DMS153 (cell line): ENCODE measurements around the gene SGCD.

ENCODE experiments used
- DNase-seq: peaks from one replicate; lab custom pipeline; 2025; lab: John Stamatoyannopoulos, UW

Gene SGCD

DNA sequence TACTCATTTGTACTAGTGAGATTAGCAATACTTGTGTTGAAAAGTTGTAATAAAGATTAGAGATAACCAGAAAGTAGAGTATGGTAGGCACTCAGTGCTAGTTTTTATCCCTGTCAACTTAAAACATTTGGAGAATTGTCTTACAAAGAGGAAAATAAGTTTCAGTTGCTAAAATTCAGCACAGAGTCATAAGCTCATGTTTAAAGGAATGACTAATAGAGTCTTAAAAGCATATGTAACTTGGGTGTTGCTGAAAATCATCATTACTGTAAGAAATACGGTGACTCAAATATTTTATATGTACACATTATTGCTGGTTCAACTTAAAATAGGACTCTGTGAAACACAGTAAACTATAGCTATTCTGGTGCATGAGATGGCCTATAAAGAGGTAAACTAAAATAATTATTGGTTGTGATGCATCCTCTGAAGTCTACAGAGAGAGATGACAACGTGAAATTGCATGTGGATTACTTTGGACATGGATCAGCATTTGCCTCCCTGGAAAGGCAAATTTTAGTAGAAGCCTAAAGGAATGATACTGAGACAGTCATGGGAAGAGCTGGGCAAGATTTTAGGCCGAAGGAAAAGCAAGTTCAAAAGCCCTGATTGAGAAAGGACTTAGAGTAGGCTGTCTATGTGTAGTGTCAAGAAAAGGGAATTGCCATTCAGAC lies 34.6 kb downstream of the SGCD start:
- DNase-seq: no peak

DNA sequence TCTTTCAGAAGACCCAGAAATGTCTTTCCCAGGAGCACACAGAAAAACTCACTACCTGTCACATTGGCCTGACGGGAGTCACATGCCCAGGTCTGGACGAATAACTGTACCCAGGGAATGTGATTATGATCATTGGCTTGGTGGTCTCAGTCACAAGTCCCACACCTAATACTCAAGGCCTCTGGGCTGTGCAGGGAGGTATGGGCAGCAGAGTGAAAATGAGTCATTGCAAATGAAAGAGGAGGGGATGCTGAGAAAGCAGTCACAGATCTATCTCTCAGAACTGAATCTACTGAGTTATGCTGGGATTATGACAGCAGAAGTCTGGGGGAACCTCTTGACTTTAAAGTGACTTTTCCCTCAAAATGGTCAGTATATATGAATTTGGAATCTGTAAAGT lies 36.9 kb downstream of the SGCD start:
- DNase-seq: no peak

DNA sequence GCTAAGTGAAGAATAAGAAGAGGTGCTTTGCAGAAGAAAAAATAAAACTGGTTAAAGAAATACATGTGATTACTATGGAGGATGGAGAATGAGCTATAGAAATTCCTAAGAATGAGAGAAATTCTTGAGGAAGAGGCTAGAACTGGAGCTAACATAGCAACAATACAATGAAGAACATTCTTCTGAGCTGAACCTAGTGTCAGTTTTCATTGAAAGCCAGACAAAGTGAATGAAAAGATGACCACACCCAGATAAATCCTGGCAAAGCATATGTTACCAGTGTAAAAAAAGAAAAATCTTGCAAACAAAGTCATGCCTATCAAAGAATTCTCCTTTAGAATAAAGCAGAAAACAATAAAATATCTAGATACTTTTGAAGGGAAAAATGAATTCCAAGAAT lies 39.6 kb downstream of the SGCD start:
- DNase-seq: no peak

DNA sequence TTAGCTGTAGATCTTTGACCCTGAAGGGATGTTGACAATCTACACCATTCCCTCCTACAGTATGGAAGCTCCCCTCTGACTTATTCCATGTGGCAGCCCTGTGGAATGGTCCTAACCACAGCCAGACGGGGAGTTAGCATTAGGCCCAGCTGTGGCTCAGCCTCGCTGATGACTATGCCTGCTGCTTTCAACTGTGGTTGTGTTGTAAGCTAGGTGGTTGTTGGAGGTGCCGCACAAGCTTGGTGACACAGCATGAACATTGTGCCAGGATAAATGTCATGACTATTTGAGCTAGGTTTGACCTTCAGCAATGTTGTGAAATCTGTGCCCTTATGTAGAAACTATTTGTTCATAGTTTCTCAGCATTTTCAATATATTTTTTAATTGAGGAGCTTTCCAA lies 40.6 kb downstream of the SGCD start:
- no peak for DNase-seq

DNA sequence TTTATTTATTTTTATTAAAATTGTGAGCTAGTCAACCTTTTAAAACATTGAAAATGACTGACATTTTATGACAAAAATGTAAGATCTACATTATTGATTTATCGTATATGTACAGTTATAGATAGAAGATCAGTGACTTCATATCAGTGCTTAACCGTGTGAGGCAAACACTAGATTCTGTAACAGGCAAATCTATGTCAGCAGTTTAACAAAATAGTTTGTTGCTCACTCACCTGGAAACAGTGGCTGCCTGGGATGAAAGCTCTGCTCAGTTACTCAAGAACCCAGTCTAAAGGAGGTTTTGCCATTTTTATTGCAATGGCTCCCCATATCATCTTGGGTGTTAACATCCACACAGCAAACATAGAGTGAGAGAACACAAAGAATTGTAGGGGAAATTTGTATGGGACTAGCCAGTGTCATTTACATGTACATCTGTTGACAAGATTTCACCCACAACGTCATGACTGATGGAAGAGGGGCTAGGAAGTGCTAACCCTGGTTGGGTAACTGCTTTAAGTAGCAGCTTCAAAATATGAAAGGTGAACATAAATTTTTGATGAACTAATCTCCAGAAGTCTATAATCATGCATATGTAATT lies 49.0 kb downstream of the SGCD start:
- DNase-seq: no peak

DNA sequence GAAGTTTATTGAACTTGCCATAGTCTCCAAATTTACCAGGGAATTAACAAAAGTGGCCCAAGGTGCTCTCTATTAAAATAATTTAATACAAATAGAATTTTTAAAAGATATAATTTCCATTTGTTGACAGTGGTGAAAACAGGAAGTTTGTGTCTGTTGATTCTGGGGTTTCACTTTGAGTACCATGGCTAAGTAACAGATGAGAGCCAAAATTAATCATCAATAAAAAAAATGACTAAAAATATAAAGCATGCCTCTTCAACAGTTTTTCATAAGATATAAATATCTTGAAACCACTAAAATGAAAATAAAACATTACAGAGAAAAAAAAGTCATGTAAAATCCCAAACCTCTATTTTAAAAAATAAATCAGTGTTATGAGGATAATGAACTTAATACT lies 49.8 kb downstream of the SGCD start:
- no peak for DNase-seq

DNA sequence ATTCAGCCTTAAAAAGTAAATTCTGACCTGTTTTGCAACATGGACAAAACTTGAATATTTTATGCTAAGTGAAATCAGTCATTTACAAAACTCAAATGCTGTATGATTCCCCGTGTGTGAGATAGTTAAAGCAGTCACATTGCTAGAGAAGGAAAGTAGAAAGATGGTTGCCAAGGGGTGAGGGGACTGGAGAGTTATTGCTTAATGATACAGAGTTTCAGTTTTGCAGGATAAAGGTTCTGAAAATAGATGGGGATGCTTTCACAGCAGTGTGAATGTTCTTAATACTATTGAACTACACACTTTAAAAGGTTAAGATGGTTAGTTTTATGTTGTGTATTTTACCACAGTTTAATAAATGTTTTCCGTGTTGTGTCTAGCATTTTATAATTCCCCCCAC lies 51.2 kb downstream of the SGCD start:
- DNase-seq: no peak

DNA sequence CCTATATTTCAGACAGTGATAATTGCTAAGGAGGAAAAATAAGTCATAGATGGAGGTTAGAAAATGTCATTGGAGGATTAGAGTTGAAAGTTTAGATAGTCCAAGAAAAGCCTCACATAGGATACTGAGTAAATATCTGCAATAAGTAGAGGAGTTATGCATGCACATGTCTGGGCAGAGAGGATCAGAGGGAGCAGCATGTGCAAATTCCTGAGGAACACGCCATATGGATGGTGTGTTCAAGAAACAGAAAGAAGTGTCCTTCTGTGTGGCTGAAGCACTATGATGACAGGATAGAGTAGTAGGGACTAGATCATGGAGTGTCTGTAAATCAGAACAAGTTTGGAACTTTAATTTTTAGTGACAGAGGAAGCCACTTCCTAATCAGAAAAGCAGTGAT lies 52.2 kb downstream of the SGCD start:
- no peak for DNase-seq

DNA sequence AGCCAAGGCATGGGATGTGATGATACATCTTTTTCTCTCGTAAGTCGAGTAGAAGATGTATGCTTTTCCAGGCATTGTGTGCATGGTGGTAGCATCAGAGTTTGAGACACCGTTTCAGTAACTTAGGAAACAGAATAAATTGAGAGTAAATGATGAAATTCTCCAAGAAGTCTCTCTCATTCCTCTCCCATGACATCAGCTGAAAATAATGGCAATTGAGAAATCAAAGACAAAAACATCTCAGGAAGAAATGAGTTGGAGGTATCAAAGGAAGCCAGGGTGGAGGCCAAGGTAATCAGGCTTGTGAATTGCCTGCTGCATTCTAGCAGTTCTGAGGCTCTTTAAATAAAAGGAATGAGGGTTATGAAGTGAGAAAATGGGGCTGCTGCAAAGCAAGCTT lies 53.9 kb downstream of the SGCD start:
- no peak for DNase-seq

DNA sequence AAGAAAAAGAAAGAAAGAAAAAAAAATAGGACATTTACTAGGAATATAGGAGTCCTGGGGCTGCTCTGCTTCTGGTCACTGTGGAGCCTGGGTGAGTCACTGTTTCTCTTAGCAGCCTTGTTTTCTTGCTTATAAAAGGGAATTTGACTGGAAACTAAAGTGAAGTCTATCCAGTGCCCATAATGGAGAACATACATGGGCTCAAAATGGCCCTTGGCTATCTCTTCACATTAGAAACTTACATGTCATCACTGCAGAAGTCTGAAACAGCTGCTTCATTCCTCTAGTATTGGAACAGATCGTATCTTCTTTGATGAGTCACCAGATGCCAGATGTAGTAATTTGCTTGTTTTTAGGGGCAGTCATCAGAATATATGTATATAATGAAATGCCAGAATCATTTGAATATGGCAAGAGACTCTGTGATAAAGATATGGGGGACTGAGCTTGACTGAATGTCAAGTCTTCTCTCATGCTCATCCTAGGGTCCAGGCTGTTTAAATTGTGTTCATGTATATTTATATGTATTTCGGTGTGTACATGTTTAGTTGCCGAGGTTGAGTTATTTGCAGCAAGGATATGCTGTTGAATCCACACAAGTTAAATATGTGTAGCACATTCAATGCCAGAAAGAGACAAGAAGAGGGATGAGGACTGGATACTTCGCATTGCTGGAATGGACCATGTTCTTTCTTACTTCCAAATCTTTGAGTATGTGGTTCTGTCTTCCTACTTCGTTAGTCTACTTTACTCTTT lies 56.7 kb downstream of the SGCD start:
- no peak for DNase-seq

DNA sequence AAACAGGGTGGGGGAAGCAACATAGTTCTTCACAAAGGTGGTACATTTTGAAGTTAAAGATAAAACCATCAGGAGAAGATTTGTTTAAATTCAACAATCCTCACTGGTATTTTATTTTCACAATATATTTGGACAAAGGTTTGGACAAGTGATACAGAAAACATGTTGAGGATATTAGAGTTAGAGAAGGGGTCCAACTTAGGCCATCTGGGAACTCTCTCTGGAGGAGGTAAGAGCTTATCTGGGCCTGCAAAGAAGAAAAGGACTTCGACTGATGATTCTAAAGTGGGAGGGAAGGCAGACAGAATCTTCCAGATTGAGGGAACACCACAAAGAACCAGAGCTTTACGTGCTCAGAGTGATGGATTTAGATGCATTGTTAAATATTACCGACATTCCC lies 58.5 kb downstream of the SGCD start:
- no peak for DNase-seq

DNA sequence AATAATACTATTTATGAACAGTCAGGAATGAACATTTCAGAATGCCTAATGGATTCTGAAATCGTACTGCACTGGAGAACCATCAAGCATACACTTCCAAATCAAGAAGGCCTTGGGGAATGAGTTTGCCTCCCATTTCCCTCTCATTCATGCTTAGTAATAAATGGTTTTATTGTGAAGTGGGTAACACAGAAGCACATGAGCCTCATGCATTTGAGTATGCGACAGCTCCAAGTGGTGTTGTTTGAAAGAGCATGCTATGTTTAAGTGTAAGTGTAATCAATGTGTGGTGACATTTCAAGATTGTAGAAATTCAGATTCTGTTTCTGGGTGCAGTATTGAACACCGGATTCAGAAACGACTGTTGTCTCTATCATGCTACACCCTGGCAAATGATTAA lies 60.0 kb downstream of the SGCD start:
- DNase-seq: peak; percentile 14

DNA sequence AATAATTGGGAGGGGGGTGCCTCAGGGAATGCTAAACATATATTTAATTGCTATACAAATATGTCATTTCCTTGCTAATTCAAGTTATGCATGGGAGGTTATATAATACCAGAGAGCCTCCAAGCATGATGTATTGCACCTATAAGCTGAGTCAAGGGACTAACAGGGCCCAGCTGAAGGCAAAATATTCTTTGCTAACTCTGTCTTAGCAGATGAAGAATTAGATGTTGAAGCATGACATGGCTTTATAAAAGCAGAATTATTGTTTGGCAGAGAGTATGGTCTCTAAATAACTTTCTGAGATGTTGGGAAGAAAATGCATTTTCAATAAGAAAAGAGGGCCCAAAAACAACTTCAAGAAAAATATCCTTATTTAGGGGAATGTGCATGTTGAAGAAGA lies 60.4 kb downstream of the SGCD start:
- DNase-seq: no peak

DNA sequence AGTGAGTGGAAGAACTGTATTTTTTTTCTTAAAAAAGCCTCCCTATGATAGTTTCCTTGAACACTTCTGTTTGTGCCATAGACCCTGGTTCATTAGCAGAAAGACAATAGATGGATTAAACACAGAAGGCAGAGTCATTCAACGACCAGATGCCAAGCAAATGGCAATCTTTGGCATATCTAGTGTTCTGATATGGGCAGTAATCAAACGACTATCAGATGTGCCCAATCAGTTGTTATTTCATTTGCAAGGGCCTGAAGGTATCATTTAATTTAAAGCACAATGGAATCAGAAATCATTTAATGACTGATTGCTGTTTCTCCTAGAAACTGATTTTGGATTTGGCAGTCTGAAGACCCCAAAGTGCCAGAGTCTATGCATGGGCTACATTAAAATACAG lies 61.3 kb downstream of the SGCD start:
- no peak for DNase-seq

DNA sequence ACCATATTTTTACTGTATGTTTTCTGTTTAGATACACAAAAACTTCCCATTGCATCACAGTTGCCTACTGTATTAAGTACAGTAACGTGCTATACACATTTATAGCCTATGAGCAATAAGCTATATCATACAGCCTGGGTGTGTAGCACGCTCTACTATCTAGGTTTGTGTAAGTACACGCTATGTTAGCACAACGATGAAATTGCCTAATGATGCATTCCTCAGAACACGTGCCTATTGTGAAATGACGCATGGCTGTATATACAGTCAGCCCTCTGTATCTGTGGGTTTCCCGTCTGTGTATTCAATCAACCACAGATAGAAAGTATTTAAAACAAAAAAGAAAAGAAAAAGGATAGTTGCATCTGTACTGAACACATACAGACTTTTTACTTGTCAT lies 64.2 kb downstream of the SGCD start:
- DNase-seq: no peak

DNA sequence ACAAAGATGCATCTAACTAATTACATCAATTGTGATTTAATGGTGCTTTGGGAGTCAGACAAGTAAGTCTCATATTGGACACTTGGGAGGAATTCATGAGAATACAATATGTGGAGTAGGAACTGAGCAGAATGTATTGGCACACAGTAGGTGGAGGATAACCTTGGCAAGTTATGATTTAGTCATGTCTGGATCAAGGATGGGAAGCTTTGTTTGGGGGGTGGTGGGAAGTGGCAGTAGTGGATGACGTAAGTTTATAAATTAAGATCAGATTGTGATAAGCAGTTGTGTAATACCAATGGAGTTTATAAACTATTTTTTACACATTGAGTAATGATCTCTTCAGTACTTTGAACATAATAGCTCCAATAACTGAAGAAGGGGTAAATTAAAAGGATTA lies 67.0 kb downstream of the SGCD start:
- no peak for DNase-seq

DNA sequence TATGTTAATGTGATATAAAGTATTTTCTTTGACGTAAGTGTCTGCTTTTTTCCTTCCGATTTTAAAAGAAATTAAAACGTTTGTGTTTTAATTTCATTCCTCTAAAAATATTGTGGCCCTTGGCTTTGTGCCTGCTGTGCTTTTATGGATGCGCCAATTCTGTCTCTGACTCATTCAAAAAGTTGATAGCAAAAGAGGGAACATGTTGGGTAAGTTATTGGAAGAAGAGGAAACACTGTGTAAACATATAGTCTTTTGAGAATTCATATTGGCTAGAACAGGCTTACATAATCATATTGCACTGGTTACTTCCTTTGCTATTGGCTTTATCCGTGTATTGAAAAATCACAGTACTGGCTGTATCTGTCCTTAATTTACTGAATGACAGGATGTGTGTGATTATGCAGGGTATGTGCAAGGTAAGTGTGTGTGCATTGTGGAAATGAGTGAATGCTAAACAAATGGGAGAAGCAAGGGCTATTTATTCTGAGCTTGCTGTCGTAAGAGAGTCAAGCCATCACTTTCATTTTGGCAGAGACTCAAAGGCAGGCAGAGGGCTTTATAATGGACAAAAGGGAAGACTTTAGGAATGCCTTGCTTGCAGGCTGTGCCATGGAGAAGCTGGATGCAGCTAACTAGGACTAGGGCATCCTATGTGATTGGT lies 67.8 kb downstream of the SGCD start:
- DNase-seq: peak; percentile 35

DNA sequence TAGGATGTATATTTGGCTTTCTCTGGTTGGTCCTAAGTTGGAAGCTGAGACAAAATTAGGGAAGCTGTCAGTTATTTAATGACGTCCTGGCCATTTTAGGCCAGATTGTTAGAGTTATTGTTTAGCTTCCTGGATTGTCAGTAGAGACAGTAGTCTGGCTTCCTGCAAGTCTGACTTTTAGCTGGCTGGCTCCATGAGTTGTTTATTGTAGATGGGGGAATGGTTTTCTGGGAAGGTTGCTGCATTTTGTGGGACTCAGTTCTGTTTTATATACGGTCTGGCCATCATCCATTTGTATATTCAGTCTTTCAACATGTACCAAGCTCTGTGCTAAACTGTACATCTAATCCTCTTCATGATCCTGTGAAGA lies 68.3 kb downstream of the SGCD start:
- no peak for DNase-seq

DNA sequence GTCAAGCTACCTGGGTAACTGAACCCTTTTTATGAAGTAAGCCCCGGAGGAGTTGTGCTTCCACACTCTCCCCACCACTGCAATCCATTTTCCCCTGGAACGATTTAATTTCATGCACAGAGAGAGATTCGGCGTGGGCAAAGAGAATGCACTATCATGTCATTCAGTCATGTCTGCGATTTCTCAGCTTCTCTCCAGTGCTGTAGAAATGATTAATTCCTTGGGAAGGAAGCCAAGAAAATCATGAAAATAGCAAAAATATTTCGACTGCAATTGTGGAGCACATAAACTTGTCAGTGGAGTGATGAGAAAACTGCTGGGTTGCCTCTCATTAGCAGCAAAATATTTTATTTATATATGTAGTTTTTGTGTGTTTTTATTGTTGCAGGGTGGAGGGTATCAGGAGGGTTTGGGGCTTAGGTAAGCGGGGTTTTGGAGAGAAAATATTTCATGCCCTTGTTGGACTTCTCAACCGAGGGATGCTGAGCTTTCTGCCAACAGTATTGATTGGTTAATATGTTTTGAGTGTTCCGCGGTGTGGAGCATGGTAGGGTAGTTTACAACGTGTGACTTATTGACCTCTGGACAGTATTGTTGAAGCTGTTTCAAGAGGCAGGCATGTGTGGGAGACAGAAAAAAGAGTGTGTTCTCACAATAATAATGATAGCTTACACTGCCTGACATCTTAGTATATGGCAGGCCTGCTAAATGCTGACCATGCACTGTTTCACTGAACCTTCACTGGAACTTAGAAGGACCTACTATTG lies 69.3 kb downstream of the SGCD start:
- DNase-seq: no peak

DNA sequence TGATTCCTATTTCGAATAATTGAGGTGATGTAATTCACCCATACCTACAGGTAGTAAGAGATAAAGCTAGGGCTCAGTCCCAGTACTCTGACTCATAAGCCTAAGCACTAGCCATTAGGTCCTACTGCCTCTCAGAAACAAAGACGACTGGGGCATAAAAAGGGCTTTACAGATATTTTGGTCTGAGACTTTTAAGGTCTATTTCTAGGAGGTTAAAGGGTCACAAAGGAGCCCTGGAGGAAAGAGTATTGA lies 69.8 kb downstream of the SGCD start:
- no peak for DNase-seq

DNA sequence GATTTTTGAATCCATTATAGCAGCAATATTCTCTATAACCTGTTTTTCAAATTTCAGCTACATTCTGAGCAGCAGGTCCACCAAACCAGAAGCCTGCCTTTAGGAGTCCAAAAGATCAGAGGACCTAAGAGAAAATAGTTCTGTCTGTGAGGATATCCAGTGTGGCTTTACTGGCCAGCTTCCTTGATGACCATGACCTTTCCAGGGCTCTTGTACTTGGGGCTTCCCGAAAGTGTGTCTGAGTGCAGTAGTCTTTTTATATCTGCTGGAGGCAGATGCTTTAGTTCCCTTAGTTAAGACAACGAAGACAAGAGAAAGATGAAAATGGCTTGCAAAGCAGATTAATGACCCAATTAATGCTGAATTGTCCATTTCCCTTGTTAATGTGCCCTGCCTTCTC lies 72.4 kb downstream of the SGCD start:
- no peak for DNase-seq

DNA sequence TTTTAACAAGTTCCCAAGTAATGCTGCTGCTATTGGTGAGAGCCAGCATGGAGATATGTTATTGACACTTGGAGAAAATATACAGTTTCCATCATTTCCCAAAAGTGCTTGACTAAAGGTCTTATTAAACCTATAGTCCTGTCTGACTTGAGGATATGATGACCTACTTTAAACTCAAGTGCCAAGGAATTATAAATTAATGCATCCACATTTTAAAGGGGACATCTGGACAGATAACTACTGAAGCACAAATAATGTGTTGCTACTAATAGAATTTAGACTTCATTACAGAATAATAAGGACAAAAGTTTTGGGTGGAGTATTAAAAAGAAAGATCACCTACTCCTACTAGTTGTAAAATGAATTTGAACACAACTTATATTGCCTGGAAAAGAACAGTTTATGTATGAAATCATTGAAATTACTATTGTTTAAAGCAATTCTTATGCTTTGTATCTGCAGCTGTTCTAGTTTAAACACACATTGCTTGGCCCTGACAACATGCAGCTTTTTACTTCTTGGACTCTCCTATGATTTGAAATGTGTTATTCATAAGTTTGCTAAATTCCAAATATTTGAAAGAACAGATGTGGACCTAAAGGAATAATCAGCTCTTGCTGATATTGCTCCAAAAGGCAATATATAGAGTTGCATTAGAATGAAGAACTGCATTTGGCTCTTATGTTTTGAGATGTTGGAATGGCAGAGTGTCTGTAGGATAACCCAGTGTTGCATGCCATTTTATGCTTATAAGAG lies 73.4 kb downstream of the SGCD start:
- DNase-seq: no peak
